ENCODE results near the gene TSEN34.

TSEN34 gene

DNA sequence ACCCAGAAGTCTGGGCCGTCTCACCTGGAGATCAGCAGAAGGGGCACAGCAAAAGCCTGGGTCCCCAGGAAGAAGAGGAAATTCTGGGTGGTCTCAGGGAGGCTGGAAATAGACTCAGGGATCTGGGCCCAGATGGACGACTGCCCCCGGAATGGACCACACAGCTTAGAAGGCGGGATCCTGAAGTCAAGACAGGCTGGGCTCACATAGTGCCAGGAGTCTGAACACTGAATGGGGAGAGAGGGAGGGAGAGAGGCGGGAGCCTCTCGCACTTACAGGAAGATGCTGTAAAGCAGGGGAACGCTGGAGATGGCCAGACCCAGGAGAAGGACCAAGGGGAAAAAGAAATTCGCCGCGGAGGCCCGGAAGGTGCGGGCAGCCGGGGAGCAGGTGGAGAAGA is 30.3 kb upstream of the TSEN34 start:
- ChIA-PET POLR2A (interaction anchor here (2.2 kb wide), 1 partner anchor 29 kb away, joined by 10 read pairs; the partner anchor contains the start of gene MBOAT7), CTCF (interaction anchor here (2.5 kb wide), 1 partner anchor 8 kb away, joined by 9 read pairs; no protein-coding TSS in a partner anchor)
- H3K4me3 ChIP-seq (ENCODE audit: control insufficient read depth in 1 of 7, extremely low read depth in 1 of 7, insufficient read depth in 4 of 7, low read depth in 2 of 7, low read length in 6 of 7): peak overlapping the region in 5 of 7 experiments; percentile 69 to 94 (median 84)
- peak overlapping the region in 1 of 2 experiments; percentile 87 for H3K27ac ChIP-seq (ENCODE audit: insufficient read depth in 1 of 2, low read depth in 1 of 2, low read length in 2 of 2, poor library complexity in 1 of 2, severe bottlenecking in 2 of 2)
- peaks cover 5 to 52% (median 45%) of the 10 kb centered on the region in 4 experiments for H3K4me1 ChIP-seq (ENCODE audit: control extremely low read depth in 1 of 4, control insufficient read depth in 4 of 4, insufficient read depth in 4 of 4, low read length in 3 of 4)
- H3K36me3 ChIP-seq (ENCODE audit: control insufficient read depth in 4 of 4, insufficient read depth in 4 of 4, low read length in 3 of 4): peaks cover 2 to 24% (median 15%) of the 10 kb centered on the region in 4 experiments
- WGBS (ENCODE audit: insufficient coverage): 78% methylated on average over 6 of the region's 13 CpGs
- peaks cover 0 to 11% (median 0%) of the 10 kb centered on the region in 5 experiments for H3K27me3 ChIP-seq (replicated peaks in 2 of 5; ENCODE audit: control insufficient read depth in 4 of 5, insufficient read depth in 5 of 5, low read length in 4 of 5)
- DNase-seq: no peak
- H3K9me3 ChIP-seq (ENCODE audit: control extremely low read depth in 1 of 5, control insufficient read depth in 4 of 5, insufficient read depth in 2 of 5, low read depth in 1 of 5, low read length in 4 of 5): peaks cover 0 to 3% (median 0%) of the 10 kb centered on the region in 5 experiments

DNA sequence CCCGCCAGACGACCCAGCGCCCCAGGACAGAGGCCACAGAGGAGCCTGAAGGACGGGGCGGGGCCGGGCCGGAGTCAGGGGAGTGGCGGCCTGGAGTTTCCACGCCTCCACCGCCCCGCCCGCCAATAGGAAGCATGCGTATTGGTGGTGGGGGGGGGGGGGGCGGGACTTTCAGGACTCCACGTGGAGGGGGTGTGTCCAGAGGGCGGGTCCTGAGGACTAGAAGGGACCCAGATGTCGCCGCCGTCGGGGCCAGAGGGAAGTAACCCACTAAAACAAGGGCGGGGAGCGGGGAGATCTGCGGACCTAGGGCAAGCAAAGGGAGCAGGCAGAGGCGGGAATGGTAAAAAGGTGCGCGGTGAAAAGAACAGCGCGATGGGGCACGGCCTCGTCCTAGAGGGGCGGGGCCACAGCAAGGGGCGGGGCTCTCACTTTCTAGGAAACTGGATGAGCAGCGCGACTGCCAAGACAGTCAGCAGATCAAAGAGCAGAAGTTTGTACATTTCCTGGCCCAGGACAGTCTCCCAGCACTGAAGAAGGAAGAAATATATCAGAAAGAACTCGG is 28.8 kb upstream of the TSEN34 start:
- peaks cover 0 to 3% (median 0%) of the 10 kb centered on the region in 5 experiments for H3K9me3 ChIP-seq (ENCODE audit: control extremely low read depth in 1 of 5, control insufficient read depth in 4 of 5, insufficient read depth in 2 of 5, low read depth in 1 of 5, low read length in 4 of 5)
- peak overlapping the region; percentile 44 to 76 (median 54) for H3K4me3 ChIP-seq (ENCODE audit: control insufficient read depth in 1 of 7, extremely low read depth in 1 of 7, insufficient read depth in 4 of 7, low read depth in 2 of 7, low read length in 6 of 7)
- CTCF ChIA-PET: interaction anchor here (2.1 kb wide), 1 partner anchor 11 kb away, joined by 8 read pairs; the partner anchor contains the start of gene TMC4
- H3K4me1 ChIP-seq (ENCODE audit: control extremely low read depth in 1 of 4, control insufficient read depth in 4 of 4, insufficient read depth in 4 of 4, low read length in 3 of 4): peaks cover 5 to 52% (median 45%) of the 10 kb centered on the region in 4 experiments
- no peak overlapping the region for H3K27ac ChIP-seq (ENCODE audit: insufficient read depth in 1 of 2, low read depth in 1 of 2, low read length in 2 of 2, poor library complexity in 1 of 2, severe bottlenecking in 2 of 2)
- peaks cover 0 to 9% (median 5%) of the 10 kb centered on the region in 4 experiments for H3K36me3 ChIP-seq (ENCODE audit: control insufficient read depth in 4 of 4, insufficient read depth in 4 of 4, low read length in 3 of 4)
- DNase-seq: peak; percentile 91 to 95 (median 94)
- POLR2A ChIA-PET: no interaction called here
- WGBS (ENCODE audit: insufficient coverage): 2% methylated on average over 20 of the region's 35 CpGs
- peaks cover 0 to 11% (median 0%) of the 10 kb centered on the region in 5 experiments for H3K27me3 ChIP-seq (replicated peaks in 2 of 5; ENCODE audit: control insufficient read depth in 4 of 5, insufficient read depth in 5 of 5, low read length in 4 of 5)

GRCh38 chr19:54162884-54163283 is 28.2 kb upstream of the TSEN34 start:
- peaks cover 0 to 4% (median 3%) of the 10 kb centered on the region in 4 experiments for H3K36me3 ChIP-seq (ENCODE audit: control insufficient read depth in 4 of 4, insufficient read depth in 4 of 4, low read length in 3 of 4)
- 75% methylated on average over 9 of the region's 14 CpGs for WGBS (ENCODE audit: insufficient coverage)
- peaks cover 0 to 11% (median 0%) of the 10 kb centered on the region in 5 experiments for H3K27me3 ChIP-seq (replicated peaks in 2 of 5; ENCODE audit: control insufficient read depth in 4 of 5, insufficient read depth in 5 of 5, low read length in 4 of 5)
- ChIA-PET CTCF (interaction anchor here (2.1 kb wide), 1 partner anchor 10 kb away, joined by 8 read pairs; the partner anchor contains the start of gene TMC4), POLR2A (no interaction called here)
- DNase-seq: no peak
- peaks cover 5 to 52% (median 45%) of the 10 kb centered on the region in 4 experiments for H3K4me1 ChIP-seq (ENCODE audit: control extremely low read depth in 1 of 4, control insufficient read depth in 4 of 4, insufficient read depth in 4 of 4, low read length in 3 of 4)
- peak overlapping the region in 5 of 7 experiments; percentile 47 to 76 (median 57) for H3K4me3 ChIP-seq (ENCODE audit: control insufficient read depth in 1 of 7, extremely low read depth in 1 of 7, insufficient read depth in 4 of 7, low read depth in 2 of 7, low read length in 6 of 7)
- H3K9me3 ChIP-seq (ENCODE audit: control extremely low read depth in 1 of 5, control insufficient read depth in 4 of 5, insufficient read depth in 2 of 5, low read depth in 1 of 5, low read length in 4 of 5): peaks cover 0 to 3% (median 0%) of the 10 kb centered on the region in 5 experiments
- no peak overlapping the region for H3K27ac ChIP-seq (ENCODE audit: insufficient read depth in 1 of 2, low read depth in 1 of 2, low read length in 2 of 2, poor library complexity in 1 of 2, severe bottlenecking in 2 of 2)

DNA sequence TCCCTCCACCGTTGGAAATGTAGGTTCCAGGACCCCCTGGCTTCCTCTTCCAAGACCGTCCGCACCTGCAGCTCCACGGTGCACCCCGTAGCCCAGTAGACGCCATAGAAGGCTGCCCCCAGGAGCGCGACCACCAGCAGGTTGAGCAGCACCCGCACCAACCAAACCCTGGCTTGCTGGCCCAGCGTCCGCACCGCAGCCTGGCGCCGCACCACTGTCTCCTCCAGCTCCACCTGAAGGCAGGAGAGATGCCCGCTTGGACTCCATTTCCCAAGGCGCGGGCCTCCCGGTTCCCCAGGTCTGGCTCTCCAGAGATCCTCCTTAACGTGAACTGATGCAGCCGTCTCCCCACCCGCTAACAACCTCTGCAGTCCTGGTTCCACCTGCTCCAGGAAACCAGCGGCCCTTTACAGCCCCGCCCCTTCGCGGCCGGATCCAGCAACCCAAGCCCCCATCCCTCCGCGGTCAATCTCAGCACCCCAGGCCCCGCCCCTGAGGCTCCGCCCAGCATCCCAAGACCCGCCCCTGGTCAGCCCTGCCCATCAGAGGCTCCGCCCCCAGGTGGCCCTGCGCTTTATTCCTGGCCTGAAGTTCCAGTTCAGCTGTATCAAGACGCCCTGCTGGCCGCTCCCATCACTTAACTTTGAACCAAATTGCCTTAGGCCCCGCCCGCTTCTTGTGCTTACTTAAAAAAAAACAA is 26.6 kb upstream of the TSEN34 start:
- Histone ChIP-seq H3K9me3 (ENCODE audit: control extremely low read depth in 1 of 5, control insufficient read depth in 4 of 5, insufficient read depth in 2 of 5, low read depth in 1 of 5, low read length in 4 of 5) (peaks cover 0 to 3% (median 0%) of the 10 kb centered on the region in 5 experiments), H3K4me1 (ENCODE audit: control extremely low read depth in 1 of 4, control insufficient read depth in 4 of 4, insufficient read depth in 4 of 4, low read length in 3 of 4) (peaks cover 5 to 43% (median 33%) of the 10 kb centered on the region in 4 experiments), H3K27ac (ENCODE audit: insufficient read depth in 1 of 2, low read depth in 1 of 2, low read length in 2 of 2, poor library complexity in 1 of 2, severe bottlenecking in 2 of 2) (no peak overlapping the region), H3K36me3 (ENCODE audit: control insufficient read depth in 4 of 4, insufficient read depth in 4 of 4, low read length in 3 of 4) (no peaks in the 10 kb centered on the region), H3K4me3 (ENCODE audit: control insufficient read depth in 1 of 7, extremely low read depth in 1 of 7, insufficient read depth in 4 of 7, low read depth in 2 of 7, low read length in 6 of 7) (peak overlapping the region in 5 of 7 experiments; percentile 0 to 68 (median 32)), H3K27me3 (replicated peaks in 2 of 5; ENCODE audit: control insufficient read depth in 4 of 5, insufficient read depth in 5 of 5, low read length in 4 of 5) (peaks cover 0 to 11% (median 0%) of the 10 kb centered on the region in 5 experiments)
- peak; percentile 68 to 75 (median 70) for DNase-seq
- CTCF ChIA-PET: interaction anchor here (1.5 to 2.1 kb wide), 2 partner anchors 9 to 102 kb away, joined by 6 to 8 read pairs; partner anchors contain the start of gene TMC4
- POLR2A ChIA-PET: interaction anchor here (1.3 kb wide), 1 partner anchor 9 kb away, joined by 3 read pairs; no protein-coding TSS in a partner anchor
- 17% methylated on average over 25 of the region's 37 CpGs for WGBS (ENCODE audit: insufficient coverage)

GRCh38 chr19:54165222-54165621 is 25.9 kb upstream of the TSEN34 start:
- H3K36me3 ChIP-seq (ENCODE audit: control insufficient read depth in 4 of 4, insufficient read depth in 4 of 4, low read length in 3 of 4): no peaks in the 10 kb centered on the region
- no peak overlapping the region for H3K27ac ChIP-seq (ENCODE audit: insufficient read depth in 1 of 2, low read depth in 1 of 2, low read length in 2 of 2, poor library complexity in 1 of 2, severe bottlenecking in 2 of 2)
- POLR2A ChIA-PET: interaction anchor here (1.3 kb wide), 1 partner anchor 8 kb away, joined by 3 read pairs; no protein-coding TSS in a partner anchor
- CTCF ChIA-PET: interaction anchor here (0.5 to 1.5 kb wide), 2 partner anchors 101 to 152 kb away, joined by 3 to 6 read pairs; no protein-coding TSS in a partner anchor
- peaks cover 0 to 11% (median 0%) of the 10 kb centered on the region in 5 experiments for H3K27me3 ChIP-seq (replicated peaks in 2 of 5; ENCODE audit: control insufficient read depth in 4 of 5, insufficient read depth in 5 of 5, low read length in 4 of 5)
- no peak overlapping the region for H3K4me3 ChIP-seq (ENCODE audit: control insufficient read depth in 1 of 7, extremely low read depth in 1 of 7, insufficient read depth in 4 of 7, low read depth in 2 of 7, low read length in 6 of 7)
- peaks cover 0 to 3% (median 0%) of the 10 kb centered on the region in 5 experiments for H3K9me3 ChIP-seq (ENCODE audit: control extremely low read depth in 1 of 5, control insufficient read depth in 4 of 5, insufficient read depth in 2 of 5, low read depth in 1 of 5, low read length in 4 of 5)
- peaks cover 4 to 39% (median 31%) of the 10 kb centered on the region in 4 experiments for H3K4me1 ChIP-seq (ENCODE audit: control extremely low read depth in 1 of 4, control insufficient read depth in 4 of 4, insufficient read depth in 4 of 4, low read length in 3 of 4)
- WGBS (ENCODE audit: insufficient coverage): 94% methylated on average over 24 of the region's 25 CpGs
- DNase-seq: no peak

DNA sequence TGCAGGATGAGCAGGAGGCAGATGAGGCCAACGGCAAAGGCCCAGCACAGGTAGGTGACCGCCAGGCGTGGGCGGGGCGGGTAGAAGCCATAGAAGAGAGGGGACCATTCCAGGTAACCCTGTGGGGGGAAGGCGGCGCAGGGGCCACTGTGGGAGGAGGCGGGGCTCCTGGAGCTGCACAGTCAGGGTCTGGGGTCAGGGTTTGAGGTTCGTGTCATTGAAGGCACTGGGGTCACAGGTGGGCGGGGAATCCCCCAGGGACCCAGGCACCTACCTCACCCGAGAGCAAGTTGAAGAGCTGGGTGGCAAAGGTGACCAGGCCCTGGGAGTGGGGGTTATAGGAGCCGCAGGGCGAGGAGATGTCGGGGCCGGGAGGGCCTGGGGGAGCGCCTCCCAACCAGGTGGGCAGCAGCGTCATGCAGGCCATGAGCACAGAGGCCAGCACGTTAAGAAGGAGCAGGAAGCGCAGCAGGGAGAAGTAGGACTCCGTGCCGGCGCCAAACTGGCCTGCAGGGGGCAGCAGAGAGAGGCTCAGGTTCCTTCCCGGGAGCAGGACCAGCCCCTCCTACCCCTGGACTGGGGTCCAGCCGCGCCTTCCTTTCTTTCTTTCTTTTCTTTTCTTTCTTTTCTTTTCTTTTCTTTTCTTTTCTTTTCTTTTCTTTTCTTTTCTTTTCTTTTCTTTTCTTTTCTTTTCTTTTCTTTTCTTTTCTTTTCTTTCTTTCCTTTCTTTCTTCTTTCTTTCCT is 22.8 kb upstream of the TSEN34 start:
- no peak overlapping the region for H3K27ac ChIP-seq (ENCODE audit: insufficient read depth in 1 of 2, low read depth in 1 of 2, low read length in 2 of 2, poor library complexity in 1 of 2, severe bottlenecking in 2 of 2)
- peak; percentile 81 to 86 (median 85) for DNase-seq
- peaks cover 0 to 10% (median 0%) of the 10 kb centered on the region in 5 experiments for H3K27me3 ChIP-seq (replicated peaks in 2 of 5; ENCODE audit: control insufficient read depth in 4 of 5, insufficient read depth in 5 of 5, low read length in 4 of 5)
- no peaks in the 10 kb centered on the region for H3K36me3 ChIP-seq (ENCODE audit: control insufficient read depth in 4 of 4, insufficient read depth in 4 of 4, low read length in 3 of 4)
- H3K4me1 ChIP-seq (ENCODE audit: control extremely low read depth in 1 of 4, control insufficient read depth in 4 of 4, insufficient read depth in 4 of 4, low read length in 3 of 4): peaks cover 0 to 23% (median 19%) of the 10 kb centered on the region in 4 experiments
- WGBS (ENCODE audit: insufficient coverage): 27% methylated on average over 24 of the region's 25 CpGs
- H3K9me3 ChIP-seq (ENCODE audit: control extremely low read depth in 1 of 5, control insufficient read depth in 4 of 5, insufficient read depth in 2 of 5, low read depth in 1 of 5, low read length in 4 of 5): peaks cover 0 to 3% (median 0%) of the 10 kb centered on the region in 5 experiments
- H3K4me3 ChIP-seq (ENCODE audit: control insufficient read depth in 1 of 7, extremely low read depth in 1 of 7, insufficient read depth in 4 of 7, low read depth in 2 of 7, low read length in 6 of 7): no peak overlapping the region
- ChIA-PET CTCF (interaction anchor here (0.6 to 5.0 kb wide), 16 partner anchors 9 to 99 kb away, joined by 3 to 28 read pairs (median 6); partner anchors contain the start of genes LENG1 and LILRB5), POLR2A (interaction anchor here (0.6 kb wide), 1 partner anchor 31 kb away, joined by 3 read pairs; the partner anchor contains the start of gene CNOT3)
